Loucy (cell line): Measurements from ENCODE around the gene PRAF2.

Source experiments
- H2AFZ ChIP-seq: fragments of 200-600 bp; sonication (generic); 2 replicates; pipeline ENCODE4 v1.6.0; 2016; ENCODE audit warnings: antibody characterized with exemption, mild to moderate bottlenecking, low read length, moderate library complexity
- H3F3A ChIP-seq: fragments of 200-600 bp; 2 replicates; pipeline ENCODE4 v1.6.0; 2016; ENCODE audit warnings: antibody characterized with exemption, low read depth, mild to moderate bottlenecking
- H3K27me3 ChIP-seq: fragments of 200-600 bp; sonication (generic); 2 replicates; pipeline ENCODE4 v1.6.1; 2014; ENCODE audit warnings: low read length, mild to moderate bottlenecking; ENCODE audit not compliant: insufficient read depth, poor library complexity, severe bottlenecking
- H3K36me3 ChIP-seq: fragments of 200-600 bp; sonication (generic); 2 replicates; pipeline ENCODE4 v1.6.1; 2016; ENCODE audit warnings: low read length; ENCODE audit not compliant: insufficient read depth
- H3K4me1 ChIP-seq: fragments of 200-600 bp; sonication (generic); 2 replicates; pipeline ENCODE4 v1.5.1; 2014; ENCODE audit warnings: low read length, mild to moderate bottlenecking; ENCODE audit not compliant: insufficient read depth, poor library complexity, severe bottlenecking
- H3K4me2 ChIP-seq: fragments of 200-600 bp; sonication (generic); 2 replicates; pipeline ENCODE4 v1.6.0; 2014; ENCODE audit warnings: antibody characterized with exemption, low read length, low read depth, mild to moderate bottlenecking; ENCODE audit not compliant: poor library complexity, severe bottlenecking
- H3K4me3 ChIP-seq: fragments of 200-600 bp; sonication (generic); 2 replicates; pipeline ENCODE4 v1.5.1; 2014; ENCODE audit warnings: low read length, mild to moderate bottlenecking, mixed read lengths; ENCODE audit not compliant: poor library complexity, severe bottlenecking
- H3K79me2 ChIP-seq: fragments of 200-600 bp; sonication (generic); 2 replicates; pipeline ENCODE4 v1.6.1; 2014; ENCODE audit warnings: low read length; ENCODE audit not compliant: insufficient read depth
- H3K9ac ChIP-seq: fragments of 200-600 bp; sonication (generic); 2 replicates; pipeline ENCODE4 v1.6.0; 2014; ENCODE audit warnings: mild to moderate bottlenecking, low read depth, low read length, moderate library complexity; ENCODE audit not compliant: poor library complexity, severe bottlenecking
- H3K9me2 ChIP-seq: fragments of 200-600 bp; sonication (generic); replicated peaks from 2 replicates; pipeline ENCODE4 v1.6.1; 2016; ENCODE audit warnings: low read depth, low read length, mixed read lengths
- H3K9me3 ChIP-seq: fragments of 200-600 bp; sonication (generic); 2 replicates; pipeline ENCODE4 v1.6.1; 2014; ENCODE audit warnings: mild to moderate bottlenecking, antibody characterized with exemption, low read length, low read depth; ENCODE audit not compliant: insufficient read depth
- H4K20me1 ChIP-seq: fragments of 200-600 bp; sonication (generic); 2 replicates; pipeline ENCODE4 v1.6.0; 2014; ENCODE audit warnings: antibody characterized with exemption, low read length, mild to moderate bottlenecking; ENCODE audit not compliant: insufficient read depth, poor library complexity, severe bottlenecking
- EZH2phosphoT487 ChIP-seq: fragments of 200-600 bp; IDR thresholded peaks from 2 replicates; pipeline ENCODE4 v1.6.1; 2018; ENCODE audit warnings: antibody characterized with exemption, mild to moderate bottlenecking, moderate library complexity, borderline replicate concordance
- TF ChIP-seq, protein P1 (sequence below): fragments of 200-600 bp; sonication (generic); conservative IDR thresholded peaks from 2 replicates; pipeline ENCODE4 v1.5.1; 2014; ENCODE audit warnings: mild to moderate bottlenecking, antibody characterized with exemption, low read length

Gene PRAF2

DNA sequence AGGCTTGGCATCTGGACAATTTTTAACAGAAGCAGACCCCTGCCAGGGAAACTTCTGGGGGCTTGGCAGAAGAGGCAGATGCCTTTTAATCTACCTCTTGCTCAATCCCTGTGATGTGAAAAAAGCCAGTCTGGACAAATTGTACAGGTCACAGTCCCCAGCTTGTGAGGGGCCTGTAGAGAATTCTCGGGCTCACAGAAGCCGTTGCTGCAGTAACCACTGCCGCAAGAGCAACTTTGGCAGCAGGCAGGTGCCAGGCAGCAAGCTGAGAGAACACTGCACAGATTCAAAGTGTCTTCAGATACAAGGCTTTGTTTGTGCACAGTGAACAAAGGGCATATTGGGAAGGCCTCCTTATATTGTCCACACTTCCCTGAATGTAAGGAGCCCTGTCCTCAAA is 38.0 kb upstream of the PRAF2 start:
- Histone ChIP-seq H3K9me3 (no peaks in the 10 kb centered on the region), H3K9ac (no peak overlapping the region), H2AFZ (no peak overlapping the region), H4K20me1 (no peaks in the 10 kb centered on the region), H3K36me3 (no peaks in the 10 kb centered on the region), H3K4me3 (no peak overlapping the region), H3K9me2 (no peaks in the 10 kb centered on the region), H3K79me2 (no peaks in the 10 kb centered on the region), H3K4me1 (no peaks in the 10 kb centered on the region), H3K27me3 (no peaks in the 10 kb centered on the region), H3K4me2 (no peak overlapping the region), H3F3A (no peaks in the 10 kb centered on the region)
- TF ChIP-seq, protein P1, sequence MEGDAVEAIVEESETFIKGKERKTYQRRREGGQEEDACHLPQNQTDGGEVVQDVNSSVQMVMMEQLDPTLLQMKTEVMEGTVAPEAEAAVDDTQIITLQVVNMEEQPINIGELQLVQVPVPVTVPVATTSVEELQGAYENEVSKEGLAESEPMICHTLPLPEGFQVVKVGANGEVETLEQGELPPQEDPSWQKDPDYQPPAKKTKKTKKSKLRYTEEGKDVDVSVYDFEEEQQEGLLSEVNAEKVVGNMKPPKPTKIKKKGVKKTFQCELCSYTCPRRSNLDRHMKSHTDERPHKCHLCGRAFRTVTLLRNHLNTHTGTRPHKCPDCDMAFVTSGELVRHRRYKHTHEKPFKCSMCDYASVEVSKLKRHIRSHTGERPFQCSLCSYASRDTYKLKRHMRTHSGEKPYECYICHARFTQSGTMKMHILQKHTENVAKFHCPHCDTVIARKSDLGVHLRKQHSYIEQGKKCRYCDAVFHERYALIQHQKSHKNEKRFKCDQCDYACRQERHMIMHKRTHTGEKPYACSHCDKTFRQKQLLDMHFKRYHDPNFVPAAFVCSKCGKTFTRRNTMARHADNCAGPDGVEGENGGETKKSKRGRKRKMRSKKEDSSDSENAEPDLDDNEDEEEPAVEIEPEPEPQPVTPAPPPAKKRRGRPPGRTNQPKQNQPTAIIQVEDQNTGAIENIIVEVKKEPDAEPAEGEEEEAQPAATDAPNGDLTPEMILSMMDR, result no peak
- no peak for TF ChIP-seq EZH2phosphoT487

DNA sequence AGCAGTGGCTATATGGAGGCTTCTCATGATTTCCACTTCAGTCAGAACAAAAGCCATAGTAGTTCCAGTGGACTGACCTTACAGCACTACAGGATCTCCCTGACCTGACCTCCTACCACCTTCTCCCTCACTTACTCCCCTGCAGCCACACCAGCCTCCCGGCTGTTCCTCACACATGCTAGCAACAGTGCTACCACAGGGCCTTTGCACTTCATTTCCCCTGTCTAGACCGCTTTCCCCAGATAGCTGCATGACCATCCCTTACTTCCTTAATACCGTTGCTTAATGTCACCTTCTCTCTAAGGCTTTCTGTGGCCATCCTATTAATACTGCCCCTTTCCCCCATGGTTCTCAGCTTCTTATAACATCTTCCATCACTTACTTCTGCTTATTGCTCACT is 36.6 kb upstream of the PRAF2 start:
- no peaks in the 10 kb centered on the region for H3F3A ChIP-seq
- H3K4me1 ChIP-seq, result no peaks in the 10 kb centered on the region
- H4K20me1 ChIP-seq, result no peaks in the 10 kb centered on the region
- TF ChIP-seq, protein P1, result no peak
- no peak for TF ChIP-seq EZH2phosphoT487
- no peaks in the 10 kb centered on the region for H3K9me2 ChIP-seq
- H3K9me3 ChIP-seq, result no peaks in the 10 kb centered on the region
- H2AFZ ChIP-seq, result no peak overlapping the region
- H3K36me3 ChIP-seq, result no peaks in the 10 kb centered on the region
- no peaks in the 10 kb centered on the region for H3K27me3 ChIP-seq
- no peak overlapping the region for H3K4me2 ChIP-seq
- H3K9ac ChIP-seq, result no peak overlapping the region
- H3K79me2 ChIP-seq, result no peaks in the 10 kb centered on the region
- H3K4me3 ChIP-seq, result no peak overlapping the region

DNA sequence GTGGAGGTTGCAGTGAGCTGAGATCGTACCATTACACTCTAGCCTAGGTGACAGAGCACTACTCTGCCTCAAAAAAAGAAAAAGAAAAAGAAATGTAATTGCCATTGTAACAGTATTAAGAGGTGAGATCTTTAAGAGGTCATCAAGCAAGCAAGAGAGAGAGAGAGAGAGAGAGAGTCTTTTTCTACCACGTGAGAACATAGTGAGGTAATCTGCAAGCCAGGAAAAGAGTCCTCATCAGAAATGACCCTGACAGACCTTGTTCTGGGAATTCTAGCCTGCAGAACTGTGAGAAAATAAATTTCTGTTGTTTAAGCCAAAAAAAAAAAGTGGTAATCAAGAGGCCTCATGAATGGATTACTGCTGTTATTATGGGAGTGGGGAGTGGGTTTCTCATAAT is 34.8 kb upstream of the PRAF2 start:
- Histone ChIP-seq H3K36me3 (no peaks in the 10 kb centered on the region), H3K9me3 (no peaks in the 10 kb centered on the region), H3K79me2 (no peaks in the 10 kb centered on the region), H3K9ac (no peak overlapping the region), H3K4me2 (no peak overlapping the region), H2AFZ (no peak overlapping the region), H4K20me1 (no peaks in the 10 kb centered on the region), H3F3A (no peaks in the 10 kb centered on the region), H3K4me3 (no peak overlapping the region), H3K27me3 (no peaks in the 10 kb centered on the region), H3K4me1 (no peaks in the 10 kb centered on the region), H3K9me2 (no peaks in the 10 kb centered on the region)
- TF ChIP-seq, protein P1, result no peak
- no peak for TF ChIP-seq EZH2phosphoT487
